ENCODE results near the gene DIAPH3.

Gene DIAPH3

DNA sequence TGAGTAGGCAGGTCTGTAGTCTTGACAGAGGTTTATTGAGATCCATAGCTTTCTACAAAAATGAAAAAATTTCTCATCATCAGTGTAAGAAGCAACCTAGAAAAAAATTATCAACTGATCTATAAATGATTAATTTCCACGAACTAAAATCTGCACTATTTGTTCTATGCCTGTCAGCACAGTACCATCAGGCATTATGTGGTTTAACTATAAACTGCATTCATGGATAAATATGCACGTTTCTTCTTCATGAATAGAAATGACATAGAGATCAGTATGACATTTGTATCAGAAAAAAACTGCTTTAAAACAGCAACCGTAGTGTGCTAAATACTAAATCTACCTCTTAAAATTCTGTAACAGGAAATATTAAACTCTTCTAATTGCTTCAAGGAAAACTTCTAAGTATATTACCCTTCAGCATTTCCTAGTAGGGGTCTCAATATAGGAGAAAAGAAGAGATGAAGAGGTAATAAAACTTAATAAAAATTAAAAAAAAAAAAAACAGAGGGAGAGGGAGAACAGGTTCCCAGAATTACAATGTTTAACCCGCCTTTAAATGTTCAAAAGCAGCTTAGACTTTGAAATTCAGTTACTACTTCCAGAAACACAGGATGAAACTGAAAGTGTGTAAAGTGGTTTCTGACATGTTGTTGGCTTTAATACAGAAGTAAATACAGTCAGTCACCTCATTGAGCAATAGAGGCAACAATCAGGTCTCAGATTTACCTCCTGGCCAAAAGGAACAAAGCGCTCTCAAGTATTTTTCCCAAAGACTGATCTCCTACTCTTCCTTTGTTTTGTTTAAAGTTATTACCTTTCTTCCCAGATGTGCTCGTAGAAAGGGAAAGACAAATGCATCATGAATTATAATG lies 144.4 kb downstream of the DIAPH3 start:
- DNase-seq (ENCODE audit: low read depth), result no peak

DNA sequence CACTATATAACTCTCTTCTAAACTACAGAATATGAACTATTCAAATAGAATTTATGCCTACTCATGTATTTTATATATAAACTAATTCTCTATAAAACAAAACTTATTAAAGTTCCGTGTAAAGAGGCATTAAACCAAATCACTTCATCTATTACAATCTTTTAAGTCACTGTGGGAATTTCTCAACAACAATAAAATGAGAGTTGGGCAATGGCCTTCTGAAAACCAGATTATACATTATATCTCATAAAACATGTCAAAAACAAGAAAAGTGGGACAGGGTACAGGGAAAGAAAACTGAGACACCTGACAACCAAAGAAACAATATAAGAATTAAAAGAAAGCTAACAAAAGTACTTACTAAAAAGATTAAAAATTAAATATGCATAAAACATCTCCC lies 145.2 kb downstream of the DIAPH3 start:
- no peak for DNase-seq (ENCODE audit: low read depth)

DNA sequence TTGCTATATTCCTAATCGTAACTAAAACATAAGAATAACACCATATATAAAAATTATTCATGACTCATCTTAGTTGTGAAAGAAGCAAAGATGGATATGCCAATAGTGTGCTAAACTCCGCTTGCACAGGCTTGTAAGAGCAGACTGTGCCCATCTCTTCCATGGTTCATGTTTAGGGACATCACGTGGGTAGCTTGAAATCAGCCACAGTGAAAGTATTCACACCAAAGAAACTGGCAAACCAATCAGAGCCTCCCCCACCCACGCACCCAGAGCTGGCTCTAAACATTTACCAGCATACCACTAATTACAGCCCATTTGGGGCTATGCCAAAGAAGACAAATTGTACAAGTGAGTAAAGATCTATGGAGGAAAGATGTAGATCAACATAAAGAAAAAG lies 147.5 kb downstream of the DIAPH3 start:
- no peak for DNase-seq (ENCODE audit: low read depth)

DNA sequence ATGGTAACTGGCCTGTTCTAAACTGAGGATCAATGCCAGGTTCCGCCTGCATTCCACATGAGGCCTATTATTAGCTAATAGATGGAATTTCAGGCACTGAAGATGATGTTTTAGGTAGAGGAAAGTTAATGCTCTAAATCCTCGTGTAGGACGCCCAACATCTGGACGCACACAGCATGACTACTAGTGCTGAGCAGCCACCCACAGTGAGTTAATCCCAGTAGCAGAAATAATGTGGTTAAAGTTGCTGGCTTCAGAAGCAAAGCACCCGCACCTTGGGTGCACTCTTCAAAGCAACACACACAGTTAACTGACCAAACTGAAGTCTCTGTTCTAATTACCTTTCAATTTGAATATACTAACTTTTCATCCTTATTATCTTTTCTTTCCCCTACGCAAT lies 150.6 kb downstream of the DIAPH3 start:
- no peak for DNase-seq (ENCODE audit: low read depth)

DNA sequence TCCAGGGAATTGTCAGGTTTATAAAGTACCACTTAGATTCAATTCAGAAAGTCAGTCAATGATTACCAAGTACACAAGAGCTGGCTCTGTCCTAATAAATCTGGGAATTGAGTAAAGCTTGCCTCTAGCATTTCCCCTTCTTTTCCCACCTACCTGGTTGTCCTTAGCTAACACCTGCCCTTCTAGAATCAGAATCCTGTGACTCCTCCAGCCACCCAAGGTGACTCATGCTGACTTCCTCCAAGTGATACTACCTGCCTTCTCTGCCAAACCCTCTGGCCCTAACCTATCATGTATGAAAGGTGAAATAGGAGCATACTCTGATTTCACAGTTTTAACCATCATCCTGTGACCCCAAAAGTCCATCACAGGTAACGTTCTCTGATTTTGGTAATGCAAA lies 151.2 kb downstream of the DIAPH3 start:
- no peak for DNase-seq (ENCODE audit: low read depth)

DNA sequence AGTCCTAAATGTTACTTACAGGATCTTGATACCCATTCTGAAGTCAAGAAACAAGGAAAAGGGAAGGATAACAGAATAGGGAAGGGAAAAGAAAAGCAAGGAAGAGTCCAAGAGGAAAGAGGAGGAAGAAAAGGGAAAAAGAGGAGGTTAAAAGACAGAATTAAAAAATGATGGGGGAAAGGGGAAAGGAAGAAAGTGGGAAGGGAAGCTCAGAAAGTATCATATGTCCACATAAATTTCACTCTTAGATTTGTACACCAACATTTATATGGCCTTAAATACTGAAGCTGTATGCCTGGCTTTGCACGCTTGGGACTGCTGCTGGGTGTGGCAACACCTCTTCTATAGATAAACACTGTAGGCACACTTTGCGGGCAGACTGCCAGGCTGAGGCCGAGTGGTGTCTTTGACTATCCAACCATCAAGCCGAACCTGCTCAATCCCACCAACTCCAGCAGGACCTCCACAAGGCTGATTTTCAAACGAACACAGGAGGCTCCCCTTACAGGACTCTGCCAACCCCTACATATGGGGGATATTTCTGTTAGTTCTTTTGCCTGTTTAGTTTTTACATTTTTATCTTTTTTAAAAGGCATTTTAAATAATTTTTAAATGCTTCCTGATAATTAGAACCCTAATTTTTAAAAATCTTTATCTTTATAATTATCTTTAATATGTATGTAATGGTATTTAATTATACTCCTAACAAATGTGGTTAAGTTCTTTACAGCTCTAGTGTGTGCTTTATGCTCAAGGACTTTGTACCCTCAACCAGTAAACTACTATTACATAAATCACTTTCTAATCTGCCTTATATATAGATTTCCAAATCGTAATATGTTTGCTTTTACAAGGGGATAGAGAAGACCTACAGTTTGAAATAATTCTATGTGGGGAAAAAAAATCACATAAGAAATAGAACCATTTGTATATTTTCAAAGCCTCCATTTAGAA lies 154.2 kb downstream of the DIAPH3 start:
- no peak for DNase-seq (ENCODE audit: low read depth)

DNA sequence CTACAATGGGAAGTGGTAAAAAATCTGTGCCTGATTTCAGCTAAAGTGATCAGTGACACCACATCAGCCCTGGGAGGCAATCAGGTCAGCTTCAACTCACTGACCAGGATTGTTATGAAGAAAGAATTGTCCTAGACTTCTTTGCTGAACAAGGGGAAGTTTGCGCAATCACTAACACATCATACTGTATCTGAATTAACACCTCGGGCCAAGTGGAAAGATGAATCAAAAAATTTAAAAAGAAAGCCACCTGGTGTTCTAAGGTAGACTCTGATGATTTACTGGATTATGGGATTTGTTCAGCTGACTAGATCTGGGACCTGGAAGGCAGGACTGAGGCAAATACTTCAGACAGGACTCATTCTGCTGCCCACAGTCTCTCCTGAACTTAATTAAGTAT lies 161.8 kb downstream of the DIAPH3 start:
- no peak for DNase-seq (ENCODE audit: low read depth)

- DNase-seq (ENCODE audit: low read depth), result no peak
These were observed 162.8 kb downstream of the DIAPH3 start for GRCh38 chr13:60000976-60001375.

DNA sequence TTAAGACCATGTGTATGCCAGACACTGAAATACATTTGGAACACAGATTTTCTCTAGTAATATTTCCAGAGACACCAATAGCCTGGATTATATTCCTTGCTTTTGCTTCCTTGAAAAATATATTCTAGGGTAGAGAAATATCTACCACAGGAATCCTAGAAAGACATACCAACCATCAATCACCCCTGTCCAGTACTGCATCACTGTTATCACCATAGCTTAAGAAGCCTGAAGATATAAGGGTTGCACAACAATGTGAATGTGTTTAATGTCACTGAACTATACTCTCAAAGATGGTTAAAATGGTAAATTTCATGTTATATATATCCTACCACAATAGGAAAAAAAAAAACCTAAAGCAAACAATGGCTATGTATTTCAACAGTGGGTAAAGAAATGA lies 163.6 kb downstream of the DIAPH3 start:
- DNase-seq (ENCODE audit: low read depth), result no peak

GRCh38 chr13:59997976-59998375 lies 165.8 kb downstream of the DIAPH3 start:
- DNase-seq (ENCODE audit: low read depth), result no peak

GRCh38 chr13:59996461-59996980 lies 167.2 kb downstream of the DIAPH3 start:
- DNase-seq (ENCODE audit: low read depth), result no peak

- DNase-seq (ENCODE audit: low read depth), result no peak
These were observed 172.3 kb downstream of the DIAPH3 start for GRCh38 chr13:59991395-59991794.

DNA sequence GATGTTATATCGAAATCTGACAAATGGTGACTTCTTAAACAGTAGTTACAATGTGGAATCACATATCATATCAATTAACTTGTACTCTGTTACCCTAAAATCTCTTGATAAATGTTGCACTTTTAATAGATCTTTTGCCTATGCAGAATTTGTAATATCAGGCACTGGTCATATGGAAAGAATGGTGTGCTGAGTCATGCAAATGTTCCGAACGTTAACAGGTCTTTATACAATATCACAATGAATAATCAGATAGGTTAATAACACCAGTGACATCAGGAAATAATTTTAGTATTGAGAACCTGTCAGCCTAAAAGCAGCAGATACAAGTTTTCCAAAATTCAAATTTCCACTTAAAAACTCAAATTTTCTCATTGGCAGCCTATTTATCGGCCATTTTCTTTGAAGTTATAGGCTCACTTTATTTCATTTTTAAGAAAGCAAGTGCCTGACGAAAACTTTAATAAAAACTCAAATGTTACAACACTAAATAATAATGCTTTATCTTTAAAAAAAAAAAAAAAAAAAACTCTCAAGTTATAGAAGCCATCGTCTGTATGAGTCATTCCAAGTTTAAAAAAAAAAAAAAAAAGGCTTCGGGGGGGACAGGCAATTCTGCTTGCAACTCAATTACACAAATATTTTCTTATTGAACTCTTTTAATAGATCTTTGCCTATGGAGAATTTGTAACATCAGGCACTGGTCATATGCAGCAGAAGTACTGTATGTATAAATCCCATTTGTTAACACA lies 180.9 kb downstream of the DIAPH3 start:
- DNase-seq (ENCODE audit: low read depth), result no peak

GRCh38 chr13:59979589-59979988 lies 184.1 kb downstream of the DIAPH3 start:
- DNase-seq (ENCODE audit: low read depth), result no peak

DNA sequence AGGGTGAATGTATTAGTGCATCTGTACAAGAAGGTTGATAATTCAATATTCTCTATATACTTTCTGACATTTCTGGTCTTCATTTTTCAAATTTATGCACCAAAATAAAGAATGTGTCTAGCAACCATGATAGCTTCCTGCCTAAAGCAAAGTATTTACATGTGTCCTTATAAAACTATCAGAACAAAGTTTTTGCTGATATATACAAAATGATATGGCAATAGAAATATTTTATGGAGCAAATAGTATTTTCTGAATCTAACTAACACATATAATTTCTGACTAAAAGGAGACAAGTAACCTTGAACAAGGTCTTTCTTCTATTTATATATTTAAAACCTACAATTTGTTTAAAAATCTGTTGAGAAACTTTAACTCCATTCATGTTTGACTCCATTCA lies 184.9 kb downstream of the DIAPH3 start:
- DNase-seq (ENCODE audit: low read depth), result no peak

- no peak for DNase-seq (ENCODE audit: low read depth)
These were observed 186.9 kb downstream of the DIAPH3 start for GRCh38 chr13:59976856-59977255.

GRCh38 chr13:59975807-59976435 lies 187.8 kb downstream of the DIAPH3 start:
- no peak for DNase-seq (ENCODE audit: low read depth)

DNA sequence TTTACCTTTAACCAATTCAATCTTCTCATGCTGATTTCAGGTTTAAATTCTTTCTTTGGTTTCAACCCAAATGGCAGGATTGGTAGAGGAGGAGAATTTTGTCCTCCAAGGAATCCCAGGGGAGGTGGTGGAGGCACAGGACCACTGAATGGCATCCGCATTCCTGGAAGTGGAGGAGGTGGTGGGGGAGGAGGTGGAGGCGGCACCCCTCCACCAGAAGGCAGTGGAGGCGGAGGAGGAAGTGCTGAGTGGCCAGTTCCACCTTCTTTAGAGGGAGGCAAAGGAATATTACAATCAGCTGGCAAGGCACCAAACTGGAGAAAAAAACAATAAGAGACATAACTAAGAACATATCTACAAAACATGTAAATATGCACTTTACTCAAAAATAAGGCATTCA lies 192.9 kb downstream of the DIAPH3 start:
- DNase-seq (ENCODE audit: low read depth), result no peak

DNA sequence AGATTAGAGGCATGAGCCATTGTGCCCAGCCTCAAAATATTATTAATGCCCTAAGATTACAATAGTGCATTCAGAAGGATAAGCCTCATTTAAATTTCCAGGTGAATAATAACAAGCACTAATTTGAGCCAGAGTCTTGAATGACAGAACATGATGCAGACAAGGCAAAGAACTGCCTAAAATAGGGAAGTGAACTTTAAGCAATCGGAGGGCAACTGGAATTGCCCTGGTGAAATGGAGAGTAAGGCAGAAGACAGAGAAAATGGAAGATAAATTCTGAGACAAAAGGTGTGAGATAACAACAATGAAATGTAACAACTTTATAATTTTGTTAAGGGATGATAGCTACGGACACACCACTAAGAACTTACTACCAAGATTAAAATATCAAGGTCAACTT lies 199.9 kb downstream of the DIAPH3 start:
- no peak for DNase-seq (ENCODE audit: low read depth)

DNA sequence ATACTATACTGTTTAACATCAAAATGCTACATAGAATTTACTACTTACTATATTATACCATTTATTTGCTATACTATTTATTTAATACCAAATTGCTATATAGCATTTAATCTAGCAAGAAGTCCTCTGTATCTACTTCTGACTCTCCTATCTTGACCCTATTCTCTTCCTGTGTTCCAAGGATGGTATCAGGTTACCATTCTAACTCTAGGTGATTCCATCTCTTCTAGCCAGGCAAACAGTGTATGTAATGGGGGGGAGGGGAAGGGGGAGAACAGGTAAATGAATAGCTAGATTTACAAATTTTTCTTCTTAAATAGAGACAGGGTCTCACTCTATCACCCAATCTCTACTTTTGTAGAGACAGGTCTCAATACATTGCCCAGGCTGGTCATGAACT lies 200.3 kb downstream of the DIAPH3 start:
- no peak for DNase-seq (ENCODE audit: low read depth)

DNA sequence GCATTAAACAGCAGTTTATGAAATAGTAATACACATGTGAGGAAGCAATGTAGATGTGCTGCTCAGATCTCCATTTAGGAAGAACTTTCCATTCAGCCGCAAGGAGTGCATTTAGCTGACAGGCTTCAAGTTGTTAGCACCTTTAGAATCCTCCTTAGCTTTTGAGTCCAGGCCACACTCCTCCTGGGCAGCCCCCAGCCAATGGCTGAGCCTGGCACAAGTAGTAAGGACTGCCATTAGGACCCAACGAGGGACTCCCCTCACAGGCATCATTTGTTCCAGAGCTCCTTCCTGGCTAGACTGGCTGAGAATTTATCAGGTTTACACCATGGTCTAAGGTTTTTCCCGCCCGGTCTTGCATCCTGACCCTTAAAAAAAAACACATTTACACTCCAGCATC lies 201.4 kb downstream of the DIAPH3 start:
- DNase-seq (ENCODE audit: low read depth), result no peak

- no peak for DNase-seq (ENCODE audit: low read depth)
These were observed 203.0 kb downstream of the DIAPH3 start for GRCh38 chr13:59960683-59961082.
